Measurements from ENCODE around the gene QPCT. TPM values are rescaled to one million over a fixed set of nuclear protein-coding genes. Genes with fewer than 3 reads are reported as not detected.
"Not testable (repeated sequence)": the region's sequence is repeated elsewhere in the genome, so short reads cannot be mapped to it uniquely, and the experiment has no call there.

Gene QPCT
- polyA plus RNA-seq, 1 donor: 8.4 TPM

GRCh38 chr2:37391711-37392110, 47.3 kb downstream of the QPCT start:
- no peak for DNase-seq

DNA sequence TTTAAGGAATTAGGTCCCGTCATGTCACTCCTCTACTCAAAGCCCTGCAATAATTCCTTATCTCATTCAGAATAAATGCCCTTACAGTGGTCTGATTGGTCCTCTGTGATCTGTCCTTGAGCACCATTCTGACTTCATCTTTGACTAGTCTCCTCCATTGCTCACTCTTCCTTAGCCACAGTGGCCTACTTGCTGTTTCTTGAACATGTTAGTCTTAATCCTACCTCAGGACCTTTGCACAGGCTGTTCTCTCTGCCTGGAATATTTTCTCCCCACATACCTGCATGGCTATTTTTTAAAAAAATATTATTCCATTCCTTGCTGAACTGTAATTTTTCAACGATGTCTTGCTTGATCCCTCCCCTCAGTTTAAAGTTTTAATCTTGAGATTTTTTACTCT, 48.0 kb downstream of the QPCT start:
- no peak for DNase-seq

GRCh38 chr2:37394263-37394662, 49.8 kb downstream of the QPCT start:
- no peak for DNase-seq

- no peak for DNase-seq
Observed at GRCh38 chr2:37394796-37395555, 50.5 kb downstream of the QPCT start.

DNA sequence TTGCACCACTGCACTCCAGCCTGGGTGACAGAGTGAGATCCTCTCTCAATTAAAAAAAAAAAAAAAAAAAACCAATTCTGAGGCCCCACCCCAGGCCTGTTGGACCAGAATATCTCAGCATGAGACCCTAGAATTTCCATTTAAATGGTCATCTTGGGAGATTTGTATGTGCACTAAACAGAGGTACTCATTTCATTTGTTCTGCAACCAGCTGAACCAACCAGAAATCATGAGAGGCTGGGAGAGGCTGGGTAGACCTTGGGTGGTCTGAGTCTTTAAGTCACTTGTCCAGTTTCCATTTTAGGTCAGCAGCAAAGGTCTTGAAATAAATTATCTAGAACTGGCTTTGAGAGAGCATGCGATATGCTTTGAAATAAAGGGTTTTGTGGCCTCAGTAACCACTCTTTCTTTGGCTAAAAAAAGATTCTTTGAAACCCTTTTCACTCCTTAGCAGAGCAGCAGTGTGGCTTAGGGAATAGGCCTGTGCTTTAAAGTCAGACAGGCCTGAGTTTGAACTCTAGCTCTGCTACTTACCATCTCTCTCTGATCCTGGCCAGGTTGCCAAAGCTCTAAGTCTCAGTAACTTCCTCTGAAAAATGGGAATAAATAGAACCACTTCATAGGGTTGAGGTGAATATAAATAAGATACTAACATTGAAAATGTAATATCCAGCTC, 52.6 kb downstream of the QPCT start:
- no peak for DNase-seq

DNA sequence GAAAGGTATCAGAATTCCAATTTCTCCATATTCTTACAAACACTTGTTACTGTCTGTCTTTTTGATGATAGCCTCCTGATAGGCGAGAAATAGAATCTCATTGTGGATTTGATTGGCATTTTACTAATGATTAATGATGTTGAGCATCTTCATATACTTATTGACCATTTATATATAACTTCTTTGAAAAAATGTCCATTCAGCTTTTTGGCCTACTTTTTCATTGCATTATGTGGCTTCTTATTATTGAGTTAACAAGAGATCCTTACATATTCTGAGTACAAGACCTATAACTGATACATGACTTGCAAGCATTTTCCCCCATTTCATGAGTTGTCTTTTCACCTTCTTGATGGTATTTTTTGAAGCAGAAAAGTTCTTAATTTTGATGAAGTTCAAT, 54.6 kb downstream of the QPCT start:
- DNase-seq: no peak

DNA sequence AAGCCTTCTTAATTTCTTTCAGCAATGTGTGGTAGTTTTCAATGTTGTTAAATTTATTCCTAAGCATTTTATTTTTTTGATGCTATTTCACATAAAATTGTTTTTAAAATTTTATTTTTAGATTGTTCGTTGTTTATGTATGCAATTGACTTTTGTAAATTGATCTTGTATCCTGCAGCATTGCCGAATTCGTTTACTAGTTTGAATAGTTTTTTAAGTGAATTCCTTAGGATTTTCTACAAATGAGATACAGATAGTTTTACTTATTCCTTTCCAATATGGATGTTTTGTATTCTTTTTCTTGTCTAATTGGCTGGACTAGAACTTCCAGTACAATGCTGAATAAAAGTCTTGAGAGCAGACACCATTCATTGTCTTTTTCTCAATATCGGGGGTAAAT, 55.6 kb downstream of the QPCT start:
- DNase-seq: no peak

DNA sequence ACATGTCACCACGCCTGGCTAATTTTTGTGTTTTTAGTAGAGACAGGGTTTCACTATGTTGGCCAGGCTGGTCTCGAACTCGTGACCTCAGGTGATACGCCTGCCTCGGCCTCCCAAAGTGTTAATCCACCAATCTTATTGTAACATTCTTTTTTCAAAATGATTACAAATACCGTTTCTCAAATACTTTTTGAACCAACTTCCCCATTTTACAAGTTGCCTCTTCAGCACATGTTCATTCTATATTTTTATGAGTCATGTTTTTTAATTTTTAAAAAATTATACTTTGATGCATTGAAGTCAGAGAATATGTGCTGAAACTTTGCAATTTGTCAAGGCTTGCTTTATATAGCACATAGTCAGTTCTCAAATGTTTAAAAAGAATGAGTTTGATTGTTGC, 58.2 kb downstream of the QPCT start:
- DNase-seq: no peak

DNA sequence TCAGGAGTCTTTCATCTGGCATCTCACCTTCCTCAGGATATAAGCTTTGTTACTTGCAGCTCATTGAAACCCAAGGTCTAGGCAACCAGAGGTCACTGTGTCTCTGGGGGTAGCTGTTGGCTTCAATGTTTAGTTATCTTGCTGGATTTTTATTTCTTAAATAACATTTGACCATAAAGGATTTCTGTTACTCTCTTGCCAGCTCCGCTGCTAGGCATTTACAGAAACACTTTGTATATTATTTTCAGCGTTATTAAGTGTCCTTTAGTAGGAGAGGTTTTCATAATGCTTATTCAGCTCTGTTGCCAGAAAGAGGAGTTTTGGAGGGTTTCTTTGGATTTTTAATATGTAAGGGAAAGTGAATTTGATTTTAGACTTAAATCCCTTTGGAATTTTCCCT, 61.4 kb downstream of the QPCT start:
- no peak for DNase-seq

DNA sequence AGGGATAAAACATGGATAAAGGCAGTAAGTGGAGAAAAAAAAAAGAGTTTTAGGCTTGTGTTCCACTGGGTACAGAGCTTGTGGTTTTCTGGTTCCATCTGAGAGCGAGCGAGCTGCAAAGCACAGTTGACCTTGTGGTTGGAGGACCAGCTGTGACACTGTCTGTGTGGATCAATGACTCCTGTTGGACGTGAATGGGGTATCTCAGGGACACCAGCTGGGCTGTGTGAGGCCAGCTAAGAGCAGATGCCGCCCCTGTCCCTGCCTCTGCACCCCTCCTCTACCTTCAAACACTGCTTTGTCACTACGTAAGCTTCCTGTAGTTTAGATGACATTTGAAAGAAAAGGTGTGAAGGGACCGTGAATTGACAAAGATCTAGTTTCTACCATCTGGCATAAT, 67.8 kb downstream of the QPCT start:
- no peak for DNase-seq

GRCh38 chr2:37413911-37414469, 69.6 kb downstream of the QPCT start:
- DNase-seq: not testable (repeated sequence)

GRCh38 chr2:37414470-37414949, 70.1 kb downstream of the QPCT start:
- DNase-seq: peak; percentile 46

DNA sequence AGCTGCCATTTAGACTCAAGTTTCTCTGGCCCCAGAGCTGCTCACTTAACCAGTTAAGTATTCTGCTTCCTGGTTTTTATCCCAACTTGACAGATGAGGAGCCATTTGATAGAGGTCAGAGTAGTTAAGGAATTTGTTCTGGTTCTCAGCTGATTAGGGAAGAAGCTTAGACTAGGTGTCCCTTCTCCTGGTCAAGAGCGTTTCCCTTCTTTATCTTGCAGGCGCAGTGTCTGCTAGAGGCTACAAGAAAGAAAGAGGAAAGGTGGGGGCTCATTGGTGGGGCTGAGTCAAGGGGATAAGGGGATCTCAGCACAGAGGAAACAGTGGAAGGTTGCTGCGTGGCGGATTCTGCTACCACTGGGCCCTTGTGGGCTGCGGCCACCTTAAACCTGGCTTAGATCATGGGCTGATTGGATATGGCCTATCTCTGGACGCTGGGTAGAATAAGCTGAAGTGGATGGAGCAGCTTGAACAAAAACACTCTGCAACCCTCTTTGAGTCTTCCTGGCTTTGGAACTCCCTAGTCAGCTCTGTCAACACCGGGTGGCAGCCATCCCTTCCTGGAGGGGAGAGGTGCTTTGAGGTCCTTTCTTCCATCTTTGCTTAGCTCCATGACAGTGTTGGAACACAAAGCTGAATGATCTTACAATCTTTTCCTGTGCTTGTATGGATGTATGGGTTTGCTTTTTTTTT, 70.8 kb downstream of the QPCT start:
- DNase-seq: no peak

- DNase-seq: no peak
Observed at GRCh38 chr2:37417321-37417720, 72.9 kb downstream of the QPCT start.

DNA sequence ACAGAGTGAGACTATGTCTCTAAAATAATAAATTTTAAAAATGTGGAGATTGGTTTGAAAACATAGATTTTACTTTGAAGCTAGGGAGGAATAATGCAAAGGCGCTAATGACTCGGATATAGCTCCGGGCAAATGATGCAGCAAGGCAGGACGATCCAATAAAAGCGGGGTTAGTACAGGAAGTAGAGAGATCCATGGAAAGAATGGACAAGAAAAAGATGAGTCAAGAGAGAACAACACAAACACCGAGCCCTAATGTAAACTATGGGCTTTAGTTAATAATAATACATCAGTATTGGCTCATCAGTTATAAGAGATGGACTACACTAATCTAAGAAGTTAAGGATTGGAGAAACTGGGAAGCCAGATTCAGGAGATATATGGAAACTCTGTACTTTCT, 74.5 kb downstream of the QPCT start:
- no peak for DNase-seq

DNA sequence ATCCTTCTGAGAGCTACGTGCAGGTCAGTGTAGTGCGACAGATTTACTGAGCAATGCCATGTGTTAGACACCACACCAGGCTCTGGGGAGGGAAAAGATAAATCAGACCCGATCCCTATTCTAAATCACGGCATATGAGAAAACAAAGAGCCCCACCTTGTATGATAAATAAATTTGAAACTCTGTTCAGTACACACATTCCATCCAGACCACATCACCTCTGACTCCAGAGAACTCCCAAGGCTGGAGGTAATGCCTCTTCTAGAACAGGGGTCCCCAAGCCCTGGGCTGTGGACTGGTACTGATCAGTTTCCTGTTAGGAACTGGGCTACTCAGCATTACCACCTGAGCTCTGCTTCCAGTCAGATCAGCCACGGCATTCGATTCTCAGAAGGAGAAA, 77.3 kb downstream of the QPCT start:
- no peak for DNase-seq

- DNase-seq: no peak
Observed at GRCh38 chr2:37422816-37423215, 78.4 kb downstream of the QPCT start.

Other genes starting within 250 kb of the QPCT start
- 21.2 TPM for gene EIF2AK2, start 187.7 kb upstream of the QPCT start, polyA plus RNA-seq (ENCODE audit: insufficient read length)
- not detected for gene SULT6B1, start 156.0 kb upstream of the QPCT start, polyA plus RNA-seq (ENCODE audit: insufficient read length)
- gene CEBPZOS, start 148.1 kb upstream of the QPCT start, polyA plus RNA-seq (ENCODE audit: insufficient read length): 34.3 TPM
- 34.9 TPM for gene CEBPZ, start 113.0 kb upstream of the QPCT start, polyA plus RNA-seq (ENCODE audit: insufficient read length)
- 18.4 TPM for gene NDUFAF7, start 113.0 kb upstream of the QPCT start, polyA plus RNA-seq (ENCODE audit: insufficient read length)
- 25.9 TPM for gene PRKD3, start 19.8 kb upstream of the QPCT start, polyA plus RNA-seq (ENCODE audit: insufficient read length)

Data from hindlimb muscle (tissue), 1 donor.